Mesenchymal stem cell (in vitro differentiated cells and primary cell): ENCODE measurements around the gene ESRP2.

Experiments used
- DNase-seq: peaks from one replicate; pipeline ENCODE4 v3.0.0-alpha.2; 2013
- H2AFZ ChIP-seq: one replicate; pipeline ENCODE4 v1.6.1; 2013; ENCODE audit warnings: low read depth, mild to moderate bottlenecking, control low read depth, inconsistent platforms, low read length, moderate library complexity
- H2AK5ac ChIP-seq: 2 replicates; pipeline ENCODE4 v1.6.1; 2013; ENCODE audit warnings: low read length, moderate library complexity, mild to moderate bottlenecking, inconsistent platforms; ENCODE audit not compliant: severe bottlenecking
- H2BK120ac ChIP-seq: one replicate; pipeline ENCODE4 v1.6.1; 2013; ENCODE audit warnings: low read depth, mild to moderate bottlenecking, inconsistent platforms, low read length, moderate library complexity
- H2BK12ac ChIP-seq, 2 experiments: one replicate each; pipeline ENCODE4 v1.6.1; 2013; ENCODE audit warnings: inconsistent platforms in 2 of 2, low read length in 2 of 2, mild to moderate bottlenecking in 2 of 2, moderate library complexity in 2 of 2, control low read depth in 1 of 2
- H2BK15ac ChIP-seq: one replicate; pipeline ENCODE4 v1.6.1; 2013; ENCODE audit warnings: mild to moderate bottlenecking, low read depth, inconsistent platforms; ENCODE audit not compliant: poor library complexity, severe bottlenecking
- H2BK5ac ChIP-seq: 2 replicates; pipeline ENCODE4 v1.6.1; 2013; ENCODE audit warnings: low read depth, mild to moderate bottlenecking, low read length, control low read depth, inconsistent platforms; ENCODE audit not compliant: poor library complexity, severe bottlenecking
- H3K14ac ChIP-seq, 2 experiments: one replicate each; pipeline ENCODE4 v1.6.1; 2013; ENCODE audit warnings: inconsistent platforms in 2 of 2, low read length in 2 of 2, control low read depth in 1 of 2, mild to moderate bottlenecking in 1 of 2, moderate library complexity in 1 of 2
- H3K18ac ChIP-seq, 2 experiments: one replicate each; pipeline ENCODE4 v1.6.1; 2013; ENCODE audit warnings: inconsistent platforms in 2 of 2, low read length in 2 of 2, control low read depth in 1 of 2, low read depth in 1 of 2, mild to moderate bottlenecking in 1 of 2
- H3K23ac ChIP-seq, 2 experiments: one replicate each; pipeline ENCODE4 v1.6.1; 2013; ENCODE audit warnings: inconsistent platforms in 2 of 2, low read length in 2 of 2, mild to moderate bottlenecking in 2 of 2, moderate library complexity in 2 of 2, control low read depth in 1 of 2
- H3K27ac ChIP-seq: 2 replicates; pipeline ENCODE4 v1.5.1; 2013; ENCODE audit warnings: mild to moderate bottlenecking, moderate library complexity, low read length, control low read depth, inconsistent platforms; ENCODE audit not compliant: poor library complexity, severe bottlenecking
- H3K27me3 ChIP-seq, 2 experiments: 2 replicates each; pipeline versions ENCODE4 v1.6.1 to v1.7.0; 2013; ENCODE audit warnings: low read length in 2 of 2, mild to moderate bottlenecking in 2 of 2, moderate library complexity in 2 of 2, control low read depth in 1 of 2, inconsistent platforms in 1 of 2; ENCODE audit not compliant: control insufficient read depth in 1 of 2, insufficient read depth in 1 of 2
- H3K36me3 ChIP-seq, 2 experiments: 2 replicates each; pipeline versions ENCODE4 v1.6.1 to v1.7.0; 2013; ENCODE audit warnings: low read length in 2 of 2, control low read depth in 1 of 2, inconsistent platforms in 1 of 2, low read depth in 1 of 2, mild to moderate bottlenecking in 1 of 2; ENCODE audit not compliant: insufficient read depth in 2 of 2, control insufficient read depth in 1 of 2
- H3K4ac ChIP-seq, 2 experiments: one replicate each; pipeline ENCODE4 v1.6.1; 2013; ENCODE audit warnings: inconsistent platforms in 2 of 2, low read length in 2 of 2, mild to moderate bottlenecking in 2 of 2, moderate library complexity in 2 of 2, control low read depth in 1 of 2, low read depth in 1 of 2
- H3K4me1 ChIP-seq: 2 replicates; pipeline ENCODE4 v1.6.1; 2013; ENCODE audit warnings: low read depth, low read length, control low read depth; ENCODE audit not compliant: control insufficient read depth, insufficient read depth
- H3K4me2 ChIP-seq: 2 replicates; pipeline ENCODE4 v1.6.1; 2013; ENCODE audit warnings: low read length, mild to moderate bottlenecking, inconsistent platforms; ENCODE audit not compliant: poor library complexity, severe bottlenecking
- H3K4me3 ChIP-seq, 2 experiments: 2 replicates each; pipeline versions ENCODE4 v1.5.1 to v1.7.0; 2013; ENCODE audit warnings: low read length in 2 of 2, mild to moderate bottlenecking in 2 of 2, control low read depth in 1 of 2, low read depth in 1 of 2; ENCODE audit not compliant: insufficient read depth in 1 of 2
- H3K79me1 ChIP-seq: replicated peaks from 2 replicates; pipeline ENCODE4 v1.6.1; 2013; ENCODE audit warnings: mild to moderate bottlenecking, control low read depth, low read length, inconsistent platforms; ENCODE audit not compliant: poor library complexity, severe bottlenecking
- H3K9ac ChIP-seq: 2 replicates; pipeline ENCODE4 v1.7.0; 2013; ENCODE audit warnings: mild to moderate bottlenecking, low read length, moderate library complexity
- H3K9me3 ChIP-seq: 2 replicates; pipeline ENCODE4 v1.7.0; 2013; ENCODE audit warnings: mild to moderate bottlenecking, low read length; ENCODE audit not compliant: control insufficient read depth
- H4K8ac ChIP-seq: one replicate; pipeline ENCODE4 v1.6.1; 2013; ENCODE audit warnings: inconsistent platforms, mild to moderate bottlenecking, low read length, moderate library complexity
- H4K91ac ChIP-seq: one replicate; pipeline ENCODE4 v1.6.1; 2013; ENCODE audit warnings: mild to moderate bottlenecking, low read length, inconsistent platforms
- WGBS: methylation state at CpG from one replicate; pipeline ENCODE4 v1.1.7; 2013; ENCODE audit warnings: mixed read lengths; 5-methylcytosine and 5-hydroxymethylcytosine counted together

The ESRP2 gene

DNA sequence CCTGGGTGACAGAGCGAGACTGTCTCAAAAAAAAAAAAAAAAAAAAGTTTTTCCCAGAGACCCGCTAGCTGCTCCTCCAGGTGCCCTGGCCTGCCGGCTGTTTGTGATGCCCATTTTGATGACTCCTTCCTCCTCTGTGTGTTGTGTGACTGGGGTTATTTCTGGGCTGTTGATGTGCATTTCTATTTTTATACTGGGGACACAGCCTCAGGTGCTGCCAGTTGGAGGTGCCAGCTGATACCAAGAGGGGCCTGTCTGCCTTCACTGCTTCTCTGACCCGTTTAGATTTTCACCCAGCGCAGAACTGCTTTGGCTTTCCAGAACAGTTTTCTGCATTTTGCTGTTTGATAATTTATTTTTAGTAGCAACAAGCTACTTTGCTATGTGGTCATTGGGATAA is 15.9 kb upstream of the ESRP2 start:
- Histone ChIP-seq H2BK12ac (no peak overlapping the region), H3K4ac (no peak overlapping the region), H3K23ac (no peak overlapping the region), H2BK5ac (no peak overlapping the region), H2AFZ (no peak overlapping the region), H3K4me3 (no peak overlapping the region), H3K27ac (no peak overlapping the region), H3K14ac (no peak overlapping the region), H3K9ac (no peak overlapping the region), H3K4me1 (peaks cover 7% of the 10 kb centered on the region), H3K4me2 (no peak overlapping the region), H3K18ac (no peak overlapping the region), H3K36me3 (peaks cover 64 to 66% of the 10 kb centered on the region in 2 experiments), H3K27me3 (no peaks in the 10 kb centered on the region), H2AK5ac (no peak overlapping the region), H2BK120ac (no peak overlapping the region), H4K8ac (no peak overlapping the region), H3K79me1 (peaks cover 34% of the 10 kb centered on the region), H2BK15ac (no peak overlapping the region), H4K91ac (no peak overlapping the region), H3K9me3 (no peaks in the 10 kb centered on the region)
- DNase-seq: no peak
- WGBS: 95% methylated on average over 5 of the region's 5 CpGs

DNA sequence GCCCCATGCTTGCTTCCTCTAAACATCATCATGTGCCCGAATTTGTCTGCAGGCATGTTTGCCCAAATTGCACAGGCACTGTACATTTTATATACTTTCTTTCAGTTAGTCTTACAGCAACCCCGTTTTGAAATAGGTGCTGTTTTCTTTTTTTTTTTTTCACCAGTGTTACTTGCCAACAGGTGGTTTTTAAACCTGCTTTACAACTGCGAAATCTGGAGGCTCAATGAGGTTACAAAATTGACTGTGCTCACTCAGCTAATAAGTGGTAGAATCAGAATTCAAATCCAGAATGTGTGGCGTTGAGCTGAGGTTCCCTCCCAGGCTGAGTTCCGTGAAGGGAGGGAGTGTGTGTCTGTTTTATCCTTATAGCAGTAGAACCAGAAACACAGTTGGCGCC is 15.0 kb upstream of the ESRP2 start:
- H3K9me3 ChIP-seq: no peaks in the 10 kb centered on the region

DNA sequence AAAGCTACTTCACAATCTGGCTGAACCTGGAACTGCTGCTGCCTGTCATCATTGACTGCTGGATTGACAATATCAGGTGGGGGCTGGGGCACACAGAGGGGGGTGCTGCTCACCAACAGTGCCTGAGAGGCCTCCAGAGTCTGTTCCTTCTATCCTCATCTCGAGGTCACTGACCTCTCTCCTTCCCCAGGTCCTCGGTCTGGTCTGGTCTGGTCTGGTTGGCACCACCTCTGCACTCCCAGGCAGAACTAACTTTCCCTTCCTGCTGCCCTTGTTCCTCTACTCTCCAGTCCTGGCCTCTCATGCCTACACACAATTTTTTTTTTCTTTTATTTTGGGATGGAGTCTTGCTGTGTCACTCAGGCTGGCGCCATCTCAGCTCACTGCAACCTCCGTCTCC is 13.4 kb upstream of the ESRP2 start:
- Histone ChIP-seq H2BK5ac (no peak overlapping the region), H3K4me2 (no peak overlapping the region)
- 96% methylated on average over 4 of the region's 4 CpGs for WGBS

More for the DNA sequence above, 15.0 kb upstream of the ESRP2 start:
- Histone ChIP-seq H3K23ac (no peak overlapping the region), H4K8ac (no peak overlapping the region), H3K9ac (no peak overlapping the region), H2BK120ac (no peak overlapping the region), H2BK15ac (no peak overlapping the region), H3K4me2 (no peak overlapping the region), H3K79me1 (peaks cover 42% of the 10 kb centered on the region), H3K27ac (no peak overlapping the region), H3K27me3 (no peaks in the 10 kb centered on the region), H2AFZ (no peak overlapping the region), H3K14ac (no peak overlapping the region), H4K91ac (no peak overlapping the region), H2BK5ac (no peak overlapping the region), H3K4ac (no peak overlapping the region), H2AK5ac (no peak overlapping the region), H3K18ac (no peak overlapping the region), H3K4me1 (peaks cover 15% of the 10 kb centered on the region), H2BK12ac (no peak overlapping the region), H3K4me3 (no peak overlapping the region), H3K36me3 (peaks cover 62% of the 10 kb centered on the region in 2 experiments)
- no peak for DNase-seq
- whole genome bisulfite sequencing: 98% methylated on average over 6 of the region's 6 CpGs

DNA sequence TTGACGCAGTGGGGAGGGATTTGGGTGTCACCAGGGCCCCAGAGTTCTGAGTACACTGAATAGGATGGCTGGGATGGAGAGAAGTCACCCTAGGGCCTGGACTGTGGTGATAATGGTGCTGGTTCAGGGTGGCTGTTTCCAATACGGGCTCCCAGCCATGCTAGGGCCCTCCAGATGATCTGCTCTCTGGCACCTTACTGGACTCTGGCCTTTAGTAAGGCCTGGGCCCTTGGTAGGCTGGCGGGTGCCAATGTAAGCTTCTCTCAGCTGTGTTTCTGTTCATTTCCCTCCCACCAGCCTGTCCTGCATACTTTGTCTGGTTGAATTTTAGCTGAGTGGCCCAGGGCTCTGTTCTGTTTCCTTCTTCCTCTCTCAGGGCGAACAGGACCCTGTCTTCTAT is 12.0 kb upstream of the ESRP2 start:
- Histone ChIP-seq H2BK5ac (no peak overlapping the region), H2BK12ac (no peak overlapping the region), H2BK15ac (no peak overlapping the region), H3K4me2 (no peak overlapping the region), H3K9ac (no peak overlapping the region), H2AK5ac (no peak overlapping the region), H3K27me3 (no peaks in the 10 kb centered on the region), H4K8ac (no peak overlapping the region), H3K23ac (no peak overlapping the region), H3K27ac (no peak overlapping the region), H3K79me1 (peaks cover 39% of the 10 kb centered on the region), H3K18ac (no peak overlapping the region), H3K36me3 (peaks cover 35% of the 10 kb centered on the region in 2 experiments), H3K4me3 (no peak overlapping the region), H3K14ac (no peak overlapping the region), H3K4me1 (peaks cover 27% of the 10 kb centered on the region), H2BK120ac (no peak overlapping the region), H4K91ac (no peak overlapping the region), H3K9me3 (no peaks in the 10 kb centered on the region), H2AFZ (no peak overlapping the region), H3K4ac (no peak overlapping the region)
- DNase-seq: no peak
- 97% methylated on average over 3 of the region's 4 CpGs for WGBS

More for the DNA sequence above, 13.4 kb upstream of the ESRP2 start:
- no peak overlapping the region for H3K14ac ChIP-seq
- peaks cover 46 to 47% of the 10 kb centered on the region in 2 experiments for H3K36me3 ChIP-seq
- no peak overlapping the region for H3K23ac ChIP-seq
- H2BK15ac ChIP-seq: no peak overlapping the region
- no peak overlapping the region for H3K4ac ChIP-seq
- no peak overlapping the region for H4K8ac ChIP-seq
- no peak overlapping the region for H3K9ac ChIP-seq
- no peak overlapping the region for H3K4me3 ChIP-seq
- H3K9me3 ChIP-seq: no peaks in the 10 kb centered on the region
- DNase-seq: no peak
- H2AK5ac ChIP-seq: no peak overlapping the region
- no peak overlapping the region for H3K18ac ChIP-seq
- no peak overlapping the region for H4K91ac ChIP-seq
- H2BK12ac ChIP-seq: no peak overlapping the region
- no peak overlapping the region for H3K27ac ChIP-seq
- no peak overlapping the region for H2BK120ac ChIP-seq
- H3K4me1 ChIP-seq: peaks cover 24% of the 10 kb centered on the region
- H3K27me3 ChIP-seq: no peaks in the 10 kb centered on the region
- H2AFZ ChIP-seq: no peak overlapping the region
- peaks cover 39% of the 10 kb centered on the region for H3K79me1 ChIP-seq
